Measurements from ENCODE around the gene SLC35E3.

The SLC35E3 gene

DNA sequence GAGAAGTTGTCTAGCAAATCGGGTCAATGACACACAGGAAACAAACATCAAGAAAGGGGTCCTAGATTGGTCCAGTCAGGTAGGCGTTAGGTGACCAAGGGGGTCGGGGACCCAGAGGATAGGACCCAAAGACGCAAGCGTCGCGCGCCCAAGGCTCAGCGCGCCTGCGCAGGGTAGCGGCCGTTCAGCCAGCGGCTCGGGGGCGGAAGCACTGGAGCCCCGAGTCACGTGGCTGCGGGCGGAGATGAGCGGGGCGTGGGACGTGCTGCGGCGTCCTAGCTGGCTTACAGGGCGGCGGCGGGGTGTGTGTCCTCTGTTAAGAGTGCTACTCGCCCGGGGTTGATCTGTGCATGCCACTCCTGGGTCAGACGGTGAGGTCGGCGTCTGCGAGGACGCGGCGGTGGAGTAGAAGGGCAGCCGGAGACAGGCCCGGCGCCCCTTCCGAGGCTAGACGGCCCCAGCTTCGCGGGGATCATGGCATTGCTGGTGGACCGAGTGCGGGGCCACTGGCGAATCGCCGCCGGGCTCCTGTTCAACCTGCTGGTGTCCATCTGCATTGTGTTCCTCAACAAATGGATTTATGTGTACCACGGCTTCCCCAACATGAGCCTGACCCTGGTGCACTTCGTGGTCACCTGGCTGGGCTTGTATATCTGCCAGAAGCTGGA is at the start of gene SLC35E3:
SLC35E3 (plus strand) TSS at position 273 of the 668 bp plus-strand sequence; CDS start at position 475, 202 bp downstream.
- DNase-seq, result peak; percentile 91

DNA sequence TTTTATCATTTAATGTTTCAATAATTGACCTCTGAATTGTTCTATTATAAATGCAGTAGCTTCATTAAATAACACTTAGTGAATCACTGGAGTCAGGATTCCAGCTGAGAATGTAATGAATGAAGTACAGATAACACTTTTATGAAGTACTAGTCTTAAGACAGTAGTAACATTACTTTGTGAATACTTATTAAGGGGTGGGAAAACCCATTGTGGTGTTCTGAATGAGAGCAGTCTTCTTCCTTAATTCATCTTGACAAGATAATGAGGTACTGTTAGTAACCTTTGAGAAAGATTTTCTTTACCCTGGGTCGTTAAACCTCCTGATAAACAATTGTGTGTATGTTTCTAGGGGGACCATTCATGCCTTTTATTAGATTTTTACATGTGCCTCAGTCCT is 46.5 kb upstream of the SLC35E3 start:
- no peak for DNase-seq

DNA sequence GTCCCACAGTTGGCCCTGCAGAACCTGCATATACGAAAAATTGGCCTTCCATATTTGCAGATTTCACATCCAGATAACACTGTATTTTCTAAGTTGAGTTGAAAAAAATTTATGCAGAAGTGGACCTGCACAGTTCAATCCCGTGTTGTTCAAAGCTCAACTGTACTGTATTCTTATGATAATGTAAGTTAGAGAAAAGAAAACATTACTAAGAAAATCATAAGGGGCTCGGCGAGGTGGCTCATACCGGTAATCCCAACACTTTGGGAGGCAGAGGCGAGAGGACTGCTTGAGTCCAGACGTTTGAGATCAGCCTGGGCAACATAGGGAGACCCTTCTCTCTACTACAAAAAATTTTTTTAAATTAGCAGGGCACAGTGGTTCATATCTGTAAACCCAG is 18.2 kb upstream of the SLC35E3 start:
- DNase-seq, result no peak

DNA sequence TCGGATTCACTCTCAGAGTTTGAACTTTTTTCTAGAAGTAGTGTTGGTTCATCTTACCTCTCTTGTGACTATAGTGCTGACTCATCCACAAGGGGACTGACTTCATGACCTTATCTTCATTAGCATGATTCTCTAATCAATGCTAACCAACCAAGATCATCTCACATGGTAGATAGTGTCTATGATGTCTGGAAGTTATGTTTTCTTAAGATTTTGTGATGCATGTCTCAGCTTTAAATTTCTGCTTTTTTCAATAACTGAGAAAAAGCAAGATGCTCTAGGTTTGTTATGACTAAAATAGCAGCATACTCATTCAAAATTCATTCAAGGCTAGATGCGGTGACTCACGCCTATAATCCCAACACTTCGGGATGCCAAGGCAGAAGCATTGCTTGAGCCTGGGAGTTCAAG is 12.3 kb upstream of the SLC35E3 start:
- DNase-seq, result no peak

DNA sequence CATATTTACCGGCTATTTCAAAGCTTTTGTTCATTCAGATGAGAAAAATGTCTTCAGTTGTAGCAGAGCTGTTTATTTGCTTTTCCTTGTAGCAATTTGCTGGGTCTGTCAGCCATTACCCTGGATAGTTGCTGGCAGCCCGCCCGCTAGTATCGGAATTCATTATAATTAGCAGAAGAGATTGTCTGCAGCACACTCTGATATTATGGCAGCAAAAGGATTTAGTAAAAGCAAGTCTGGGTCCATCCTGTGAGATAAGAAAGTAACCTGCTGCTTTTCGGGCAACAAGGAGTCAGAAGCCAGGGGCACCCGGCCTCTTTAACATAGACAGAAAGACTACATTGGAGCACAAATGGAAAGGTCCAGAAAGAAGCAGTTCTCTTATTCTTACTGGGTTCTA is 6.1 kb upstream of the SLC35E3 start:
- DNase-seq, result no peak

DNA sequence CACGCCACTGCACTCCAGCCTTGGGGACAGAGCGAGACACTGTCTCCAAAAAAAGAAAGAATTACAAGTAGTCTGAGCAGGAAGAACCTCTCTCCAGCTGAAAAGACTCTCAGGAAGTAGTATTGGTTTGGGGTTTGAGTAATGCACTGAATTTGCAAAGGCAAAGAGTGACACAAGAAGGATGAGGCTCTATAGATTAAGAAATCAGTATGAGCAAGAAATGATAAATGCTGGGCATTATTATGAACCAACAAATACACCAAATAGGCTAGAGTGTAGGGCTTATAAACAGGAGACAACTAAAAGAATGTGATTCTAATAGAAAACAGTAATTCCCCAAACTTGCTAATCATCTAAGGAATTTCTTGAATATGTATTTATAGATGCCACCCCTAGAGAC is 2.6 kb upstream of the SLC35E3 start:
- DNase-seq, result no peak

DNA sequence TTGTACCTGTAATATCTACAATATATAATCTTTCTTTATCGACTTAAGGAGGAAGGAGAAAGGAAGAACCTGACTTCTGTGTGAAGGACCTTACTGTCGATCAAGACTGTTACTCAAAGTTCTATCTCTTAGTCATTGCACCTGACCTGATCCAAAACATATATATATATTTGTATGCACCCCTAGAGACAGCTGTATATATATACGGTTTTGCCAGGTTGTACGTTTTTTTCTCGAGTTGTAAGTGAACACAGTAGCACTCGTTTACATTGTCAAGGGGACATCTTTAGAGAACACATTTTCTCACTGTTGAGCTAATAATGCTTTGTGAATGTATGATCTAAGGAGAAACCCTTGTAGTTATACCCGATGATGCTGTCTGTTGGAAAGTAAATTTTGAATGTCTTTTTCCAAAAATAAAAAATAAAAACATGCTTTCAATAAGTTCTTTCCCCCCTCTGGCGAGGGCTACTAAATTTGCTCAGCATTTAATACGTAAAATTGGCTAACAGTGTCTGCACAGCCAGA is 536 bp upstream of the SLC35E3 start:
- DNase-seq, result no peak

DNA sequence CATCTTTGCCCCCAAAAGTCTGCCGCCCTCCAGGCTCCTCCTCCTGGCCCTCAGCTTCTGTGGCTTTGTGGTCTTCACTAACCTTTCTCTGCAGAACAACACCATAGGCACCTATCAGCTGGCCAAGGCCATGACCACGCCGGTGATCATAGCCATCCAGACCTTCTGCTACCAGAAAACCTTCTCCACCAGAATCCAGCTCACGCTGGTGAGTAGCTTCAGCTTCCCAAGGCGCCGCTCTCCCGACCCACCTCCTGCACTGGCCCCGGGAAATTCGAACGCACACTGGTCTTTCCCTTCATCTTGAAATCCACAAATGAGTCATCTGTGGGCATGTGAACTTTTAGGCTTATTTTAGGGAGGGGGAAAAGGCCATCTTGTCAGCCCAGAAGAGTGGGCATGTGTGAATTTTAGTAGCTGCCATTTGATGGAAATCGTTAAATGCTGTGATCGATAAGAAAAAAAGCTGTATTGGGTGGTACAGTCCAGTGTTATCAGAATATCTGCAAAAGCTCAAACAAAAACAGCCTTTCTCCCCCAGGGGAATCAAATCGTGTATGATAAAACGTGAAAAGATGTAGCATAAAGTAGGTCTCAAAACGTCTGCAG is 700 bp downstream of the SLC35E3 start:
- peak; percentile 48 for DNase-seq

DNA sequence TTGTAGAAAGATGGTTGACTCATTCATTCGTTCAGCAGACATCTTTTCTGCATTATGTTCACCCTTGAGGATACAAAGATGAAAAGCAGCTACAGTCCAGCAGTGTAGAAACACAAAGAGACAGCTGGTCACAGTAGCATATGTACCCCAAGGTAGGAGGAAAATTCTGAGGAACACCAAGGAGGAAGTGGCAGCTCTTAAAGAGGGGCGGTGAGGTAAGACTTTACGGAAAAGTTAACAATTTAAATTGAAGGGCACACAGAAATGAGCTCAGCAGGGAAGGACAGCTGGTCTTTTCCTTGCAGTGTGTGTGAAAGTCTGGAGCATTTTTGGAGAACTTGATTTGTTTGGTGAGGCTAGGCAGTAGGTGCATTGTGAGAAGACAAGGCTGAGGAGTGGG is 3.5 kb downstream of the SLC35E3 start:
- no peak for DNase-seq

DNA sequence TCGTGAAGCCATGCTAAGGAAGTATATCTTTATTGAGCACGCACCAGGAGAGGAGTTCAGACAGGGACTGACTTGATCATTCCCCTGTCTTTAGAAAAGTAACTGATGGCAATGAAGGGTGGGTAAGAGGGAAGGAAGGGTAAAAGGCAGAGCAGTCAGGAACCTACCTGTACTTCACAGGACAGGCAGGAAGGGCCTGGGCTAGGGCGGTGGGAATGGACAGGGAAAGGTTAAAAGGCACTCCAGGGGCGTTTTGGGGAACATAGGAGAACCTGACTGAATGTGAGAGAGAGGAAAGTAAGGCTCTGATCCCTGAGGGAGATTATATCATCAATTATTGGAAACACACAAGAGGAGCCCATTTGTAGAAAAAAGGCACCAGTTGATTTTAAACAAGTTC is 3.9 kb downstream of the SLC35E3 start:
- no peak for DNase-seq

DNA sequence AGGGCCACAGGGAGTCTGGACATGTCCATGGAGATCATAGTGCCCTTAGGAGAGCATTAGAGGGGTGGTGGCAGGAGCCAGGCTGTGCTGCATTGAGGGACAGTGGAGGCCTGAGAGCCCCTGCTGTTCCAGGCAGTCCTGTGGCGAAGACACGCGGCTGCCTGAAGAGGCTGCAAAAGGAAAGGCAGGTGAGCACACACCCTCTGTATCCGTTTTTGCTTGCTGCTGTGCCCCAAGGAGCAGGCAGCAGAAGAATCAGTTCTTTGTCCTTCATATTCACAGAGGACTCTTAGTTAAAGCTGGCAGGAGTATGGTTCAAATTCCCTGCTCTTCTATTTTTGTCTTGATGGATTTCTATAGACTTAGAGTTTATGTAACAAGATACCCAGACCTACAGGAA is 4.5 kb downstream of the SLC35E3 start:
- DNase-seq, result no peak

DNA sequence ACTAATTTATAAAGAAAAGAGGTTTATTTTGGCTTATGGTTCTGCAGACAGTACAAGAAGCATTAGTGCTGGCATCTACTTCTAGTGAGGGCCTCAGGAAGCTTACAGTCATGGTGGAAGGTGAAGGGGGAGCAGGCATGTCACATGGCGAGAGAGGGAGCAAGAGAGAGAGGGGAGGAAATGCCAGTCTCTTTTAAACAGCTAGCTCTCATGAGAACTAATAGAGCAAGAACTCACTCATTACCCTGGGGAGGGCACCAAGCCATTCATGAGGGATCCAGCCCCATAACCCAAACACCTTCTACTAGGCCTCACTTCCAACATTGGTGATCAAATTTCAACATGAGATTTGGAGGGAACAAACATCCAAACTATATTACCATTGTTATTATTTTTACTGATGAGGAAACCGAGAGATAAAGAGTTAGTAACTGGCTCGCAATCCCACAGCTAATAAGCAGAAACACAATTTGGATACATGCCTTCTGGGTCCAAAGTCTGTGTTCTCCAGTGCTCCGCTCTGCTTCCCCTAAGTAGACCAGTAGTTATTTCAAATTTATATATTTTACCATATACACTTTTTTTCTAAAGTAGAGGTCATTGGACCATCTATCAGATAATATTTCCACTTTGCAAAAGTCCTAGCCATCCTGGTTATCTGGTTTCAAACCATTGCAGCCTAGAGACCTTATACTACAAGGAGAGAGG is 9.7 kb downstream of the SLC35E3 start:
- DNase-seq, result no peak

DNA sequence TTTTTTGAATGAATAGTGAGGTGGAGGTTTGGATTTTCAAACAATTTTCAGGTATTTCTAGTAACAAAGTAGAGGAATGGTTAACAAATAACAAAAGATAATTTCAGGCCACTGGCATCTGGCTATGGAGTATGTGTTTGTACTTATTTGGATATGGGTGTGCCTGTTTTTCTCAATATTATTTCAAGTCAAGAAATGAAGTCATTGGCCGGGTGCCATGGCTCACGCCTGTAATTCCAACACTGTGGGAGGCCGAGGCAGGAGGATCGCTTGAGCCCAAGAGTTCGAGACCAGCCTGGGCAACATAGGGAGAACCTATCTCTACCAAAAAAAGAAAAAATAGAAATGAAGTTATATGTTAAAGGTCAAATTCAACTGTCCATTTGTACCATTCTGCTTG is 13.9 kb downstream of the SLC35E3 start:
- DNase-seq, result no peak

DNA sequence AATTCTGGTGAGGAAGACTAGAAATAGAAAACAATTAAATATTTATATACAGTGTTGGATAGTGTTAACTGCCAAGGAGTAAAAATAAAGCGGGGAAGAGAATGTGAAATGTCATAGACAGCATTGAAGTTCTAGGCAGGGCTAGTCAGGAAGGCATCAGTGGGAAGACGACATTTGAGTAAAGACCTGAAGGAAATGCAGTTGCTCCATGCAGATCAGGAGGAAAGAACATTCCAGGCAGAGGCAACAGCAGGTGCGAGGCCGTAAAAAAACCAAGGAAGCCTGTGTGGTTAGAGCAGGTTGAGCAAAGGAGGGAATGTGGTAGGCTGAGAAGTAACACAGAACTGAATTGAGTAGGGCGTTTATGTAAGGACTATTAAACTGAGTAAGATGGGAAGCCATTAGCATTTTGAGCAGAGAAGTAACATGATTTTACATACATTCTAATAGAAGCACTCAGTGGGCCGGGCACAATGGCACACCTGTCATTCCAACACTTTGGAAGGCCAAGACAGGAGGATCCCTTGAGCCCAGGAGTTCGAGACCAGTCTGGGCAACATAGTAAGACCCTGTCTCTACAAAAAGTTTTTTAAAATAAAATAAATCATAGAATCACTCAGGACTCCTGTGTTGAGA is 14.9 kb downstream of the SLC35E3 start:
- no peak for DNase-seq

DNA sequence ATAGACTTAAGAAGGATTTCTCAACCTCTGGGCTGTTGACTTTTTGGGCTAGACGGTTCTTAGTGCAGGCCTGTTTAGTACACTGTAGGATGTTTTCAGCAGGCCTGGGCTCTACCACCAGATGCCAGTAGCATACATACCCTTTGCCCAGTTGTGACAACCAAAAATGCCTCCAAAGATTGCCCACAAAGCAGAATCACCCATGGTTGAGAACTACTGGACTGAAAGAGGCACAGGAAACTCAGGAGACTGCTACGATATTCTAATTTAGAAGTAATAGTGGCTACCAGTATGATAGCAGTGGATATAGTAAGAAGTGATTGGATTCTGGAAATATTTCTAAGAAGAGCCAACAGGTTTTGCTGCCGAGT is 15.5 kb downstream of the SLC35E3 start:
- DNase-seq, result no peak

DNA sequence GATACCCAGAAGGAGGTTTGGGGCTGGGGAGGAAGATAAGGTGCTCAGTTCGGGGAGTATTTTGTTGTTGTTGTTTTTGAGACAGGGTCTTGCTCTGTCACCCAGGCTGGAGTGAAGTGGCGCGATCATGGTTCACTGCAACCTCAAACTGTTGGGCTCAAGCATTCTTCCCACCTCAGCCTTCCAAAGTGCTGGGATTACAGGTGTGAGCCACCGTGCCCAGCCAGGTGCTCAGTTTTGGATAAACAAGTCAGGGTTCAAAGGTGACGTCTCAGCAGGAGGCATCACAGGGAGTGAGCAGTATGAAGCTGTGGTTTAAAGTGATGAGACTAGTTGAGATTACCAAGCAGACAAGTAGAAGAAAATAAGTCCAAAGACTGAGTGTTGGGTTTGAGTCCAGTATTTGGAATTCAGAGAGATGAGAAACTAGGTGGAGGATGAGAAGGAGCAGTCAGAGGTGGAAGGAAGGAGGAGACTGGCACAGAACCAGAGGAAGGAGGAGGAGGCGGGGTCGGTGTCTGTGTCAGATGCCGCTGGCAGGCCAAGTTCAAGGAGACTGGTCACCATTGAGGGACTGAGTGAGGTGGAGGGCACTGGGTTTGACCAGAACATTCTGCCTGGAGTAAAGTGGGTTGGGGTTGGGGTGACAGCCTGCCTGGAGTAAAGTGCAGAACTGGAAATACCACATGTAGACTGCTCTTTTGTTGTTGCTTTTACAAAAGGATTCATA is 16.1 kb downstream of the SLC35E3 start:
- DNase-seq, result no peak

DNA sequence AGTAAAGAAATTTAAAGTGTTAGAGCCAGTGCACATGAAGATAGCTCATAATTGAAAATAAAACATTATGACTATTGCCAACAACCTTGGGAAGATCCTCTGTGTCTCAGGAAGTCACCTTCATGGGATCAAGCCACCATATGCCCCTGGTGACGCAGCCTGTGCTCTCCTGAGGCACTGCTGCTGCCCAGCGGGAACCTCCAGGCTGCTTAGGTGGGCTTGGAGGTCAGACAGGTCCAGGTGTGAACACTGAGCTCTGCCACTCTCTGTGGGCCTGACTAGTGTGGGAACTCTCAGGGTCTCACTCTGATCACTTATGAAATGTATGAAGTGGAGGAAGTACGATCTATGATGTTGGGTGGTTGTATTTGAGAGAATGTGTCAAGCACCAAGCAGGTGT is 16.7 kb downstream of the SLC35E3 start:
- no peak for DNase-seq

DNA sequence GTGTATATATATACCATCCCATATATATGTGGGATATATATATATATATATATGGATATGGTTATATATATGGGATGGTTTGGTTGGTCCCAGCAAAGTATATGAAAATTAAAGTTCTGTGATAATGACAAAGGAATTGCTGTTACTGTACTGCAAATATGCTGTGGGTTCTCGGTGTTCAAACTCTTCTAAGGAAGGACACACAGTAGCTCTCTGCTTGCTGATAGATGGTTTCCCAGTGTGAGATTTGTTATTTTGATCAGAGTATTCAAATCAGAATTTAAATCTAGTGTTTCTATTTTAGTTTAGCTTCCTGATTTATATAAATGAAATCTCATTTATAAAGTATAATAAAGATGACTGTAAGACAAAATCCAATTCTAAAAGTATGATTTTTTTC is 19.7 kb downstream of the SLC35E3 start:
- no peak for DNase-seq

DNA sequence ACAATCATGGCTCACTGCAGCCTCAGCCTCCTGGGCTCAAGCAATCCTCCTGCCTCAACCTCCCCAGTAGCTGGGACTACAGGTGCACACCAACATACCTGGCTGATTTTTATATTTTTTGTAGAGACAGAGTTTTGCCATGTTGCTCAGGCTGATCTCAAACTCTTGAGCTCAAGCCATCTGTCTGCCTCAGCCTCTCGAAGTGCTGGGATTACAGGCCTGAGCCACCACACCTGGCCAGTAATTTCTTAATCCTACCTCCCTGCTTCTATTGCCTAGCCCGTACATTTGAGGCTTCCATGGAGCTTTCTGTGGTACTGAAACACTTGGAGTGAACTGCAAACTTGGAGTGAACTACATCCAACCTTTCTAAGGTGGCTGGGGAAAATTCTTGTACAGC is 20.7 kb downstream of the SLC35E3 start:
- DNase-seq, result no peak

DNA sequence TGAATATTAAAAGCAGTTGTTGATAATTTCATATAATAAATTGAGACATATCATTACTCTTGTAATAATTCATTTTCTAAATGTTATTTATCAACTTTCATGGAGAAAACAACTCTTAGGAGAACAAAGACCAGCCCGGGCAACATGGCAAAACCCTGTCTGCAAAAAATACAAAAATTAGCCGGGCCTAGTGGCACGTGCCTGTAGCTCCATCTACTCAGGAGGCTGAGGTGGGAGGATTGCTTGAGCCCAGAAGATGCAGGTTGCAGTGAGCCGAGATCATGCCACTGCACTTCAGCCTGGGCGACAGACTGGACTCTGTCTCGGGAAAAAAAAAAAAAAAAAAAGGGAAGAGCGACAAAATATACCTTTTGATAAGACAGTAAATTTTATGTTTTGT is 21.2 kb downstream of the SLC35E3 start:
- no peak for DNase-seq

DNA sequence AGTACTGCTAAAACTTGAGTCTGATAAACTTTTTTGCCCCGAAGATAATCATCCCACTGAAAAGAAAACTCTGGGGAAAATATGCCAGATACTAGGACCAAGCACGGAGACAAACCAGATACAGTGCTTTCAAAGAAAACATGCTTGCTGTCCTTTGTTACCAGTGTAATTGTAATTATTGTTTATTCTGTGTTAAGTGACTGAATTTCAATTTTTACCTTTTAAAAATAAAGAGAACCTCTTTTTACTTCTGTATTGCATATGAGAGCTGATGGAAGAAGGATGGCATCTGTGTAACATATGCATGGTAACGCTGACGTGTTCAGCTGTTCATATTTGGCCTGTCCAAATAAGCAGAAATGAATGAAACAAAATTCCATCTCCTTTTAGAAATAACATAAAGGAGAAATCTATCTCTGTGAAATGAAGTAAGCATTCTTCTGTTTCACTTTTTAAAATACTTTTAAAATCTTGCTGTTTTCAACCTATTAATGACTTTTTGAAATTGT is 22.5 kb downstream of the SLC35E3 start:
- DNase-seq, result no peak

DNA sequence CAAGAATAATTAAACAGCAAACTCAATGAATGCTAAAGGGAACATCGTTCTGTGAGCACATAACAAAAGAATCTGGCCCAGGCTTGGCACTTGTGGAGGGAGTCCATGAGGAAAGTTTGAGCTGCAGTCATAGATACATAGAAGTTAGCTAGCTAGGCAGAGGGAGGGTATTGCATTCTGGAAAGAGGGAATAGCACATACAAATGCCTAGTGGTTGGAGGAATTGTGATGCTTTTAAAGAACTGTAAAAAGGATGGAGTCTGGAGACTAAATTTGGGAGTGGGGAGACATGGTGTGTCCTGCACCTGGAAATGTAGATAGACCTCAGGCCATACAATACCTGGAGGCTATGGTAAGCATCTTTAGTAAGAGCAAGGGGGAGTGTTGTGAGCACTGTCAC is 24.0 kb downstream of the SLC35E3 start:
- DNase-seq, result no peak
